HepG2 (cell line): ENCODE data around the gene ZNRF3. TPM values are rescaled to one million over a fixed set of nuclear protein-coding genes. Genes with fewer than 3 reads are reported as not detected.
"Not testable (repeated sequence)": the region's sequence is repeated elsewhere in the genome, so short reads cannot be mapped to it uniquely, and the experiment has no call there.

Experiments
- ATAC-seq: fragments of 200-7000 bp; cut with Tn5 transposase; 3 replicates; pipeline ENCODE4 v1.9.1; 2020; ENCODE audit warnings: mild to moderate bottlenecking, moderate library complexity
- BruUV-seq: library from RNA; stranded (reverse); fragments of 400-500 nt; replicated peaks from 2 replicates; lab custom pipeline; 2021; lab: Mats Ljungman, UMichigan
- CTCF ChIA-PET: fragments of 300-600 bp; formaldehyde crosslinking; extraction: SDS; loops from one replicate; lab custom pipeline; 2021; ENCODE audit warnings: low total read pairs, inconsistent platforms, low intra/inter-chr PET ratio; lab: Yijun Ruan, JAX
- POLR2A ChIA-PET: fragments of 350-600 bp; sonication (Branson Sonifier 250); formaldehyde crosslinking; loops from one replicate; lab custom pipeline; 2020; ENCODE audit warnings: antibody characterized with exemption, inconsistent platforms; lab: Yijun Ruan, JAX
- DNase-seq: peaks from one replicate; pipeline ENCODE4 v3.0.0-alpha.2; 2015; ENCODE audit warnings: low spot score
- FAIRE-seq: peaks from 3 replicates; lab custom pipeline; 2011; peaks lifted over from hg19 to GRCh38; lab: Jason Lieb, UNC
- H2AFZ ChIP-seq: one replicate; pipeline ENCODE4 v1.6.1; 2011; ENCODE audit warnings: low read length, inconsistent platforms
- H3K27ac ChIP-seq: fragments of 300-600 bp; 3 replicates; pipeline ENCODE4 v1.8.0; 2011; ENCODE audit warnings: mixed run types, mild to moderate bottlenecking, mixed read lengths, low read length, inconsistent platforms; ENCODE audit not compliant: insufficient read depth; ENCODE audit errors: extremely low read length
- H3K27me3 ChIP-seq, 2 experiments: fragments of 200-600 bp in 1 of 2; 2 replicates in 1 of 2; 3 replicates in 1 of 2; pipeline versions ENCODE4 v1.6.0 to v1.8.0; 2011; ENCODE audit warnings: low read length in 2 of 2, mild to moderate bottlenecking in 2 of 2, moderate library complexity in 2 of 2, inconsistent platforms in 1 of 2; ENCODE audit not compliant: insufficient read depth in 2 of 2, control insufficient read depth in 1 of 2
- H3K36me3 ChIP-seq, 2 experiments: fragments of 200-600 bp in 1 of 2; replicated peaks in 1 of 2; 2 replicates in 1 of 2; 3 replicates in 1 of 2; pipeline versions ENCODE4 v1.5.1 to v1.8.0; 2011; ENCODE audit warnings: low read length in 2 of 2, inconsistent platforms in 1 of 2; ENCODE audit not compliant: insufficient read depth in 2 of 2, control insufficient read depth in 1 of 2
- H3K4me1 ChIP-seq: 2 replicates; pipeline ENCODE4 v1.5.1; 2012; ENCODE audit warnings: low read length, inconsistent platforms; ENCODE audit not compliant: insufficient read depth
- H3K4me2 ChIP-seq: 2 replicates; pipeline ENCODE4 v1.6.0; 2011; ENCODE audit warnings: low read depth, low read length, inconsistent platforms
- H3K4me3 ChIP-seq, 3 experiments: fragments of 200-600 bp in 1 of 3; sonication (generic), shearing (Covaris generic) in 1 of 3; replicated peaks in 1 of 3; 2 replicates each; pipeline ENCODE4 v1.5.1; 2011 to 2016; ENCODE audit warnings: low read length in 3 of 3, inconsistent platforms in 2 of 3, low read depth in 2 of 3, mild to moderate bottlenecking in 2 of 3, control low read depth in 1 of 3, mixed read lengths in 1 of 3; ENCODE audit not compliant: insufficient read depth in 1 of 3
- H3K79me2 ChIP-seq: one replicate; pipeline ENCODE4 v1.6.1; 2011; ENCODE audit warnings: low read length, inconsistent platforms; ENCODE audit not compliant: insufficient read depth
- H3K9ac ChIP-seq: 2 replicates; pipeline ENCODE4 v1.6.0; 2011; ENCODE audit warnings: mild to moderate bottlenecking, low read depth, low read length, inconsistent platforms; ENCODE audit not compliant: insufficient read depth
- H3K9me3 ChIP-seq: 2 replicates; pipeline ENCODE4 v1.5.1; 2012; ENCODE audit warnings: mild to moderate bottlenecking, low read length
- H4K20me1 ChIP-seq: 2 replicates; pipeline ENCODE4 v1.6.0; 2011; ENCODE audit warnings: inconsistent platforms, mild to moderate bottlenecking, low read length, moderate library complexity; ENCODE audit not compliant: insufficient read depth
- TEAD3 ChIP-seq: optimal IDR thresholded peaks from 2 replicates; pipeline ENCODE3; 2016; ENCODE audit warnings: borderline replicate concordance
- ZSCAN12 ChIP-seq: sonication (generic); formaldehyde crosslinking; IDR thresholded peaks from 2 replicates; pipeline ENCODE4 v1.9.0; 2021; ENCODE audit warnings: mild to moderate bottlenecking, missing genetic modification reagents
- WGBS: methylation state at CpG from one replicate; pipeline ENCODE4 v1.1.6; 2017; ENCODE audit warnings: low lambda C conversion rate; 5-methylcytosine and 5-hydroxymethylcytosine counted together
- in situ Hi-C: cut with HindIII; loops from 2 replicates; pipeline ENCODE4 v1.10.0; 2017; ENCODE audit warnings: low pct_unique_long_range_greater_than_20kb; ENCODE audit not compliant: extremely low pct_ligation_motif_present
- intact Hi-C: fragments of 100-400 bp; cut with micrococcal nuclease; formaldehyde crosslinking; loops from one replicate; pipeline ENCODE4 v1.10.0; 2022; ENCODE audit not compliant: unreplicated experiment
- polyA plus RNA-seq, 8 experiments: library from polyadenylated mRNA; depleted of rRNA in 3 of 8; stranded (reverse) in 7 of 8; unstranded in 1 of 8; fragments of >200 nt; fragmentation: Illumina TruSeq in 4 of 8; extraction: Trizol in 4 of 8; gene quantifications; 2 replicates each; pipeline versions ENCODE4 v1.2.1 to v1.2.3, GENCODE V29; 2011 to 2016; ENCODE audit warnings: low read depth in 4 of 8, missing spikeins in 1 of 8, mixed read lengths in 1 of 8; ENCODE audit not compliant: insufficient read depth in 1 of 8
- total RNA-seq, 5 experiments: library from RNA; depleted of rRNA; stranded (reverse); fragments of >200 nt; fragmentation: Illumina TruSeq; extraction: Trizol; gene quantifications; 2 replicates each; pipeline ENCODE4 v1.2.3, GENCODE V29; 2016; ENCODE audit warnings: low read depth in 1 of 5
- TF ChIP-seq, protein P1 (sequence below): sonication (generic); formaldehyde crosslinking; IDR thresholded peaks from 2 replicates; pipeline ENCODE4 v1.4.0; 2020; ENCODE audit warnings: mild to moderate bottlenecking, missing genetic modification reagents

Gene ZNRF3
- total and polyA plus RNA-seq, 2 of the 13 experiments (the other 11 are each of a cell fraction or from before 2014, with no cell fraction given), result 20.3 to 36.7 TPM

DNA sequence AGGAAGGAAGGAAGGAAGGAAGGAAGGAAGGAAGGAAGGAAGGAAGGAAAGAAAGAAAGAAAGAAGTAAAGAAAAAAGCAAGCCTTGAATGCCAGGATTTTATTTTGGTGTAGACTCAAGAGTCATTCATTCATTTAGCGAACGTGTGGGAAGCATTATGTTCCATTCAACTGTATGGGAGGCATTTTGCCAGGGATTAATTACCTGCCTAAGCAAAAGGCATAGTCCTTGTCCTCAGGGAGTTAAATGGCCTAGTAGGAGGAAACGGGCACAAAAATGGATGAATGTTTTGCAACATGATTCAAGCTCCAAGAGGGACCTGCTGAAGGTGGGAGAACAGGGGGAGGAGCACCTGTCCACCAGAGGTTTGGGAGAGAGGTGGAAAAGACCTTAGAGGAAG lies 16.2 kb upstream of the ZNRF3 start:
- Histone ChIP-seq H3K79me2 (peaks cover 11% of the 10 kb centered on the region), H3K27ac (no peak overlapping the region), H3K4me1 (peaks cover 67% of the 10 kb centered on the region), H2AFZ (no peak overlapping the region), H4K20me1 (no peaks in the 10 kb centered on the region), H3K4me3 (no peak overlapping the region), H3K9ac (no peak overlapping the region), H3K27me3 (no peaks in the 10 kb centered on the region), H3K4me2 (no peak overlapping the region), H3K9me3 (no peaks in the 10 kb centered on the region), H3K36me3 (no peaks in the 10 kb centered on the region)
- no peak for DNase-seq
- intact Hi-C loops (no loop called here), in situ Hi-C loops (loop anchor here (10.0 kb wide), 1 partner anchor 388 kb away; no protein-coding TSS in a partner anchor)
- no TSS peak for BruUV-seq
- ChIA-PET POLR2A (interaction anchor here (0.7 kb wide), 1 partner anchor 168 kb away, joined by 4 read pairs; no protein-coding TSS in a partner anchor), CTCF (no interaction called here)
- no peak for ATAC-seq
- TF ChIP-seq ZSCAN12 (CRISPR knock-in tag) (no peak), TEAD3 (CRISPR knock-in tag) (no peak)
- TF ChIP-seq, protein P1, sequence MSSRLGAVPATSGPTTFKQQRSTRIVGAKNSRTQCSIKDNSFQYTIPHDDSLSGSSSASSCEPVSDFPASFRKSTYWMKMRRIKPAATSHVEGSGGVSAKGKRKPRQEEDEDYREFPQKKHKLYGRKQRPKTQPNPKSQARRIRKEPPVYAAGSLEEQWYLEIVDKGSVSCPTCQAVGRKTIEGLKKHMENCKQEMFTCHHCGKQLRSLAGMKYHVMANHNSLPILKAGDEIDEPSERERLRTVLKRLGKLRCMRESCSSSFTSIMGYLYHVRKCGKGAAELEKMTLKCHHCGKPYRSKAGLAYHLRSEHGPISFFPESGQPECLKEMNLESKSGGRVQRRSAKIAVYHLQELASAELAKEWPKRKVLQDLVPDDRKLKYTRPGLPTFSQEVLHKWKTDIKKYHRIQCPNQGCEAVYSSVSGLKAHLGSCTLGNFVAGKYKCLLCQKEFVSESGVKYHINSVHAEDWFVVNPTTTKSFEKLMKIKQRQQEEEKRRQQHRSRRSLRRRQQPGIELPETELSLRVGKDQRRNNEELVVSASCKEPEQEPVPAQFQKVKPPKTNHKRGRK (CRISPR knock-in tag), result 0 out of 2 replicates have a peak, but pooled peaks have one; percentile 22
- 89% methylated on average over 3 of the region's 3 CpGs for WGBS
- no peak for FAIRE-seq

DNA sequence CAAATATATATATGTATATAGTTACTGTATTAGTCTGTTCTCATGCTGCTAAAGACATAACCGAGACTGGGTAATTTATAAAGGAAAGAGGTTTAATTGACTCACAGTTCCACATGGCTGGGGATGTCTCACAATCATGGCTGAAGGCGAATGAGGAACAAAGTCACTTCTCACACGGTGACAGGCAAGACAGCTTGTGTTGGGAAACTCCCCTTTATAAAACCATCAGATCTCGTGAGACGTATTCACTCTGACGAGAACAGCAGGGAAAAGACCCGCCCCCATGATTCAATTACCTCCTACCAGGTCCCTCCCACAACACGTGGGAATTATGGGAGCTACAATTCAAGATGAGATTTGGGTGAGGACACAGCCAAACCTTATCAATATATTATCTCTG lies 15.0 kb upstream of the ZNRF3 start:
- Histone ChIP-seq H3K79me2 (peaks cover 11% of the 10 kb centered on the region), H3K4me1 (peaks cover 57% of the 10 kb centered on the region)
- H3K9ac ChIP-seq, BruUV-seq, H3K36me3 ChIP-seq, H3K4me2 ChIP-seq, ATAC-seq, H2AFZ ChIP-seq, H3K27ac ChIP-seq, DNase-seq, H3K9me3 ChIP-seq, H4K20me1 ChIP-seq, CTCF ChIA-PET, H3K27me3 ChIP-seq, FAIRE-seq, intact Hi-C loops, H3K4me3 ChIP-seq: not testable (repeated sequence)
- POLR2A ChIA-PET, result interaction anchor here (1.7 kb wide), 1 partner anchor 15 kb away, joined by 4 read pairs; the partner anchor contains the start of gene ZNRF3
- in situ Hi-C loops, result loop anchor here (10.0 kb wide), 1 partner anchor 386 kb away; no protein-coding TSS in a partner anchor
- WGBS, result 97% methylated on average over 8 of the region's 8 CpGs
